Upper lobe of right lung (tissue), 1 donor: ENCODE data around the gene TIMP3. TPM values are rescaled to one million over a fixed set of nuclear protein-coding genes. Genes with fewer than 3 reads are reported as not detected.

Experiments used
- ATAC-seq: fragments of 200-7000 bp; cut with Tn5 transposase; one replicate; pipeline ENCODE4 v1.9.1; 2020; ENCODE audit warnings: mild to moderate bottlenecking, moderate library complexity
- DNase-seq: peaks from one replicate; pipeline ENCODE4 v3.0.0-alpha.2; 2020
- H3K27ac ChIP-seq: fragments of 200-600 bp; one replicate; pipeline ENCODE4 v1.8.0; 2022
- H3K27me3 ChIP-seq: fragments of 200-600 bp; one replicate; pipeline ENCODE4 v1.8.0; 2022; ENCODE audit warnings: mild to moderate bottlenecking
- H3K36me3 ChIP-seq: fragments of 200-600 bp; one replicate; pipeline ENCODE4 v1.8.0; 2022
- H3K4me1 ChIP-seq: fragments of 200-600 bp; one replicate; pipeline ENCODE4 v1.8.0; 2022
- H3K4me3 ChIP-seq: fragments of 200-600 bp; one replicate; pipeline ENCODE4 v1.8.0; 2022; ENCODE audit warnings: mild to moderate bottlenecking
- H3K9me3 ChIP-seq: fragments of 200-600 bp; one replicate; pipeline ENCODE4 v1.8.0; 2022
- CTCF ChIP-seq: fragments of 200-600 bp; IDR thresholded peaks from one replicate; pipeline ENCODE4 v1.8.0; 2022; ENCODE audit warnings: antibody characterized with exemption
- intact Hi-C: fragments of 100-400 bp; cut with DNase I; formaldehyde crosslinking; loops from one replicate; pipeline ENCODE4 v1.11.0; 2022
- total RNA-seq: library from RNA; stranded (reverse); fragmentation: NEBNext Ultra II Directional; extraction: Animal tissue kit (Norgen Biotek cat#: 25700); gene quantifications from one replicate; pipeline ENCODE4 v1.2.1, GENCODE V29; 2021
- donor health status: DM: no; HTN: yes; CAD: no; lungs with severe emphysema.

TIMP3 gene
- total RNA-seq, 1 donor from 2014 or later = 749 TPM

- intact Hi-C loops = no loop called here
- H3K36me3 ChIP-seq = peaks cover 54% of the 10 kb centered on the region
- no peak for TF ChIP-seq CTCF
- DNase-seq = no peak
- H3K4me3 ChIP-seq = no peak overlapping the region
- ATAC-seq = no peak
- no peaks in the 10 kb centered on the region for H3K27me3 ChIP-seq
- no peaks in the 10 kb centered on the region for H3K9me3 ChIP-seq
- H3K4me1 ChIP-seq = peaks cover 63% of the 10 kb centered on the region
- H3K27ac ChIP-seq = no peak overlapping the region
Observed at GRCh38 chr22:32837803-32838202, 36.3 kb downstream of the TIMP3 start.

GRCh38 chr22:32839831-32840584 lies 38.5 kb downstream of the TIMP3 start:
- DNase-seq = no peak
- Histone ChIP-seq H3K36me3 (peaks cover 39% of the 10 kb centered on the region), H3K4me3 (no peak overlapping the region), H3K27me3 (no peaks in the 10 kb centered on the region), H3K27ac (peak overlapping the region; percentile 36), H3K4me1 (peaks cover 56% of the 10 kb centered on the region), H3K9me3 (no peaks in the 10 kb centered on the region)
- no peak for TF ChIP-seq CTCF
- intact Hi-C loops = no loop called here
- ATAC-seq = no peak

GRCh38 chr22:32841175-32841574 lies 39.7 kb downstream of the TIMP3 start:
- Histone ChIP-seq H3K36me3 (peaks cover 37% of the 10 kb centered on the region), H3K4me3 (no peak overlapping the region), H3K27ac (no peak overlapping the region), H3K9me3 (no peaks in the 10 kb centered on the region), H3K4me1 (peaks cover 62% of the 10 kb centered on the region), H3K27me3 (no peaks in the 10 kb centered on the region)
- no peak for TF ChIP-seq CTCF
- DNase-seq (no peak), ATAC-seq (no peak)
- intact Hi-C loops = no loop called here

- Histone ChIP-seq H3K27me3 (no peaks in the 10 kb centered on the region), H3K27ac (no peak overlapping the region), H3K9me3 (no peaks in the 10 kb centered on the region), H3K4me1 (peaks cover 58% of the 10 kb centered on the region), H3K36me3 (peaks cover 28% of the 10 kb centered on the region), H3K4me3 (no peak overlapping the region)
- DNase-seq (no peak), ATAC-seq (no peak)
- no peak for TF ChIP-seq CTCF
- intact Hi-C loops = no loop called here
Observed at GRCh38 chr22:32842486-32842885, 41.0 kb downstream of the TIMP3 start.

GRCh38 chr22:32843300-32843699 lies 41.8 kb downstream of the TIMP3 start:
- no peak for TF ChIP-seq CTCF
- Histone ChIP-seq H3K4me3 (no peak overlapping the region), H3K27ac (no peak overlapping the region), H3K4me1 (peaks cover 57% of the 10 kb centered on the region), H3K9me3 (no peaks in the 10 kb centered on the region), H3K27me3 (no peaks in the 10 kb centered on the region), H3K36me3 (peaks cover 23% of the 10 kb centered on the region)
- intact Hi-C loops = no loop called here
- ATAC-seq (no peak), DNase-seq (no peak)
